ENCODE data around the gene VPS37B.

The VPS37B gene

GRCh38 chr12:122820138-122820537, 75.8 kb downstream of the VPS37B start:
- Mint-ChIP-seq H3K27me3 (no peaks in the 10 kb centered on the region), H3K4me1 (ENCODE audit: low read depth) (no peaks in the 10 kb centered on the region), H3K27ac (no peak overlapping the region), H3K9me3 (ENCODE audit: low read depth) (no peaks in the 10 kb centered on the region), H3K36me3 (peaks cover 2% of the 10 kb centered on the region), H3K4me3 (no peak overlapping the region)

DNA sequence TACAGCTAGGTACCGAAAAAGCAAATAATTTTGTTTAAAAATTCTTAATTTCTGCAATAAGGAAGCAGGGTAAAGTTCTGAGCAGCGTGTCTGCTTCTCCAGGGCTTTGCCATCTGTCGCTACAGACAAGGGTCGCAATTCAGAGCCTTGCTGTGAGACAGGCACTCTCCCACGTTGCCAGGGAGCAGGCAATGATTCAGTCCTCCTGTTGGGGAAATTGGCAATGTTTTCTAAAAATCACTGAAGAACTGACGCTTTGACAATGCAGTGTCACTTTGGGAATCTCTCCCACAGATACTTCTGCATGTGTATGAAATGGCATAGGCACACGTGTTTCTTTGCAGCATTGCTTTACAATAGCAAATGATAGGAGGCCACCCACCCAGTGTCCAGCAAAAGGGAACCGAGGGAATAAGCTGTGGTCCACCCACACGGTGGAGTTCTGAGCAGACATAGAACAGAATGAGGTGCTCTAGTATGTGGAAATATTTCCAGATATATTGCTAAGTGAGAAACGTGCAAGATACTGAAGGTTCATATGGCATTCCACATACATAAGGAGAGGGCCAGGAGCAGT, 76.6 kb downstream of the VPS37B start:
- H3K27ac Mint-ChIP-seq: no peak overlapping the region
- H3K4me3 Mint-ChIP-seq: no peak overlapping the region
- H3K4me1 Mint-ChIP-seq (ENCODE audit: low read depth): no peaks in the 10 kb centered on the region
- H3K36me3 Mint-ChIP-seq: peaks cover 2% of the 10 kb centered on the region
- H3K27me3 Mint-ChIP-seq: no peaks in the 10 kb centered on the region
- H3K9me3 Mint-ChIP-seq (ENCODE audit: low read depth): no peaks in the 10 kb centered on the region
